PC-9 (cell line): ENCODE data around the gene RHOBTB3. TPM values are rescaled to one million over a fixed set of nuclear protein-coding genes. Genes with fewer than 3 reads are reported as not detected.

Experiments used
- total RNA-seq: library from RNA; stranded (reverse); gene quantifications from 2 replicates; pipeline ENCODE4 v1.2.3, GENCODE V29; 2021

The RHOBTB3 gene
- total RNA-seq, 1 experiment from 2014 or later, result 87.6 TPM

Other genes with a start within 250 kb of the RHOBTB3 start
- 43.7 and 50.7 TPM in 2 replicates for gene SKIC3, start 176.4 kb upstream of the RHOBTB3 start, total RNA-seq
- 5.2 and 5.8 TPM in 2 replicates for gene ARSK, start 176.2 kb upstream of the RHOBTB3 start, total RNA-seq
- gene GPR150, start 111.2 kb upstream of the RHOBTB3 start, total RNA-seq, result 0.17 TPM in 1 of 2 replicates, not detected in the other
- gene RFESD, start 84.6 kb upstream of the RHOBTB3 start, total RNA-seq, result 4.6 and 5.0 TPM in 2 replicates
- gene SPATA9, start 48.3 kb upstream of the RHOBTB3 start, total RNA-seq, result 0.55 TPM in 1 of 2 replicates, not detected in the other
- 23.0 and 25.5 TPM in 2 replicates for gene GLRX, start 91.4 kb downstream of the RHOBTB3 start, total RNA-seq
- gene ELL2, start 230.5 kb downstream of the RHOBTB3 start, total RNA-seq, result 25.5 and 27.6 TPM in 2 replicates